Body of pancreas (tissue), 4 donors: ENCODE measurements around the gene HOXB4. TPM values are rescaled to one million over a fixed set of nuclear protein-coding genes. Genes with fewer than 3 reads are reported as not detected.
A peak's percentile ranks its signal among the peaks of the same experiment; 100 is the strongest.
"Not testable (repeated sequence)": the region's sequence is repeated elsewhere in the genome, so short reads cannot be mapped to it uniquely, and the experiment has no call there.

ENCODE experiments used
- ATAC-seq: fragments of 150-250 bp; one replicate; pipeline ENCODE4 v1.9.1; 2016
- DNase-seq, 4 donors: peaks; one replicate each; pipeline ENCODE4 v3.0.0-alpha.2; 2019
- H3K27ac ChIP-seq, 4 donors: fragments of 200-600 bp; sonication (generic); 1 replicate in 3 of 4; 2 replicates in 1 of 4; pipeline versions ENCODE4 v1.5.1 to v1.6.1; 2016 to 2019; ENCODE audit warnings: mild to moderate bottlenecking in 1 of 4, mixed read lengths in 1 of 4, moderate library complexity in 1 of 4
- H3K27me3 ChIP-seq, 2 donors: fragments of 200-600 bp; sonication (generic); one replicate each; pipeline ENCODE4 v1.6.0; 2016; ENCODE audit warnings: mild to moderate bottlenecking in 1 of 2
- H3K36me3 ChIP-seq, 2 donors: fragments of 200-600 bp; sonication (generic); replicated peaks in 1 of 2; 2 replicates each; pipeline ENCODE4 v1.5.1; 2016; ENCODE audit warnings: low read depth in 2 of 2; ENCODE audit not compliant: insufficient read depth in 1 of 2
- H3K4me1 ChIP-seq: fragments of 200-600 bp; sonication (generic); one replicate; pipeline ENCODE4 v1.6.0; 2016
- H3K4me3 ChIP-seq, 2 donors: fragments of 200-600 bp; sonication (generic); 1 replicate in 1 of 2; 2 replicates in 1 of 2; pipeline ENCODE4 v1.5.1; 2016 to 2019
- H3K9me3 ChIP-seq, 3 donors: fragments of 200-600 bp; sonication (generic); 1 replicate in 2 of 3; 2 replicates in 1 of 3; pipeline ENCODE4 v1.5.1; 2016
- CTCF ChIP-seq, 7 experiments: fragments of 450-650 bp in 4 of 7; fragments of 200-600 bp in 3 of 7; sonication (generic) in 3 of 7; IDR thresholded peaks; one replicate each; pipeline ENCODE4 v1.5.1; 2016 to 2019; ENCODE audit warnings: antibody characterized with exemption in 7 of 7
- POLR2A ChIP-seq, 3 donors: fragments of 450-650 bp; IDR thresholded peaks; one replicate each; pipeline ENCODE4 v1.6.1; 2016; ENCODE audit warnings: antibody characterized with exemption in 3 of 3, mild to moderate bottlenecking in 2 of 3
- WGBS, 2 donors: methylation state at CpG; one replicate each; pipeline ENCODE4 v1.1.5; 2017; 5-methylcytosine and 5-hydroxymethylcytosine counted together
- intact Hi-C: fragments of 100-400 bp; cut with DNase I; formaldehyde crosslinking; loops from one replicate; pipeline ENCODE4 v1.15.1; 2023
- total RNA-seq, 2 donors: library from RNA; depleted of rRNA; stranded (reverse); fragments of >200 nt; gene quantifications; one replicate each; pipeline ENCODE4 v1.1.0, GENCODE V29; 2016

The HOXB4 gene
- total RNA-seq, 2 donors from 2014 or later, result 0.26 to 2.3 TPM

- intact Hi-C loops, result no loop called here
- WGBS, 2 donors, result 7 to 8% methylated on average over 26 to 32 of the region's 36 CpGs
Measured at GRCh38 chr17:48541577-48542113, 36.5 kb downstream of the HOXB4 start.

GRCh38 chr17:48541036-48541576 is 37.0 kb downstream of the HOXB4 start:
- Histone ChIP-seq H3K27ac (peak overlapping the region; percentile 8 to 67 (median 46)), H3K9me3 (no peaks in the 10 kb centered on the region), H3K4me3 (no peak overlapping the region), H3K36me3 (no peaks in the 10 kb centered on the region), H3K27me3 (peaks cover 0 to 24% of the 10 kb centered on the region in 2 donors), H3K4me1 (peaks cover 18% of the 10 kb centered on the region)
- TF ChIP-seq POLR2A (IDR thresholded peaks at IDR 0.05) (no peak), CTCF (IDR thresholded peaks at IDR 0.05) (no peak)
- WGBS, 2 donors, result 36 to 37% methylated on average over 12 of the region's 12 CpGs
- intact Hi-C loops, result no loop called here
- DNase-seq (no peak), ATAC-seq (no peak)

More at GRCh38 chr17:48541577-48542113, 36.5 kb downstream of the HOXB4 start:
- Histone ChIP-seq H3K27me3 (peaks cover 0 to 24% of the 10 kb centered on the region in 2 donors), H3K36me3 (no peaks in the 10 kb centered on the region), H3K4me3 (no peak overlapping the region), H3K4me1 (peaks cover 18% of the 10 kb centered on the region), H3K27ac (peak overlapping the region; percentile 8 to 67 (median 46)), H3K9me3 (no peaks in the 10 kb centered on the region)
- DNase-seq, result no peak
- TF ChIP-seq POLR2A (IDR thresholded peaks at IDR 0.05), result peak in 1 of 3 donors; percentile 10
- no peak for TF ChIP-seq CTCF (IDR thresholded peaks at IDR 0.05)
- peak; percentile 34 for ATAC-seq

GRCh38 chr17:48540213-48540612 is 37.9 kb downstream of the HOXB4 start:
- intact Hi-C loops, result no loop called here
- 91 to 100% methylated on average over 1 of the region's 1 CpG for WGBS, 2 donors
- ATAC-seq, result no peak

GRCh38 chr17:48539177-48539576 is 39.0 kb downstream of the HOXB4 start:
- WGBS, 2 donors, result 54 to 59% methylated on average over 4 of the region's 4 CpGs
- H3K36me3 ChIP-seq, result no peaks in the 10 kb centered on the region
- H3K4me3 ChIP-seq, result no peak overlapping the region
- DNase-seq (no peak), ATAC-seq (no peak)
- H3K4me1 ChIP-seq, result peaks cover 18% of the 10 kb centered on the region
- intact Hi-C loops, result no loop called here
- peaks cover 0 to 21% of the 10 kb centered on the region in 2 donors for H3K27me3 ChIP-seq
- no peak overlapping the region for H3K27ac ChIP-seq
- TF ChIP-seq CTCF (IDR thresholded peaks at IDR 0.05) (no peak), POLR2A (IDR thresholded peaks at IDR 0.05) (no peak)
- no peaks in the 10 kb centered on the region for H3K9me3 ChIP-seq

More at GRCh38 chr17:48540213-48540612, 37.9 kb downstream of the HOXB4 start:
- no peak for DNase-seq
- Histone ChIP-seq H3K9me3 (no peaks in the 10 kb centered on the region), H3K27me3 (peaks cover 0 to 24% of the 10 kb centered on the region in 2 donors), H3K4me1 (peaks cover 18% of the 10 kb centered on the region), H3K27ac (no peak overlapping the region), H3K36me3 (no peaks in the 10 kb centered on the region), H3K4me3 (no peak overlapping the region)
- TF ChIP-seq CTCF (IDR thresholded peaks at IDR 0.05) (no peak), POLR2A (IDR thresholded peaks at IDR 0.05) (no peak)

- DNase-seq, result no peak
- intact Hi-C loops, result no loop called here
- WGBS, 2 donors, result 76 to 90% methylated on average over 3 of the region's 3 CpGs
- peaks cover 0 to 9% of the 10 kb centered on the region in 2 donors for H3K27me3 ChIP-seq
- H3K27ac ChIP-seq, result no peak overlapping the region
- no peaks in the 10 kb centered on the region for H3K9me3 ChIP-seq
- no peaks in the 10 kb centered on the region for H3K36me3 ChIP-seq
- TF ChIP-seq POLR2A (IDR thresholded peaks at IDR 0.05), result no peak
- TF ChIP-seq CTCF (IDR thresholded peaks at IDR 0.05), result no peak
- H3K4me1 ChIP-seq, result peaks cover 4% of the 10 kb centered on the region
- no peak overlapping the region for H3K4me3 ChIP-seq
- no peak for ATAC-seq
Measured at GRCh38 chr17:48537316-48537715, 40.8 kb downstream of the HOXB4 start.

GRCh38 chr17:48535793-48536559 is 42.2 kb downstream of the HOXB4 start:
- ATAC-seq, H3K4me3 ChIP-seq, H3K27me3 ChIP-seq, H3K4me1 ChIP-seq, H3K27ac ChIP-seq, DNase-seq, H3K9me3 ChIP-seq, H3K36me3 ChIP-seq, intact Hi-C loops: not testable (repeated sequence)
- 79 to 84% methylated on average over 9 of the region's 9 CpGs for WGBS, 2 donors
